Testis (tissue), 3 donors: ENCODE measurements around the gene TEX53. TPM values are rescaled to one million over a fixed set of nuclear protein-coding genes. Genes with fewer than 3 reads are reported as not detected.

Experiments used
- DNase-seq: peaks from one replicate; pipeline ENCODE4 v3.0.0-alpha.2; 2019
- H3K27ac ChIP-seq, 2 donors: fragments of 200-600 bp; sonication (generic); one replicate each; pipeline ENCODE4 v1.5.1; 2019
- H3K27me3 ChIP-seq: fragments of 200-600 bp; sonication (generic); one replicate; pipeline ENCODE4 v1.5.1; 2019
- H3K36me3 ChIP-seq: fragments of 200-600 bp; sonication (generic); one replicate; pipeline ENCODE4 v1.5.1; 2017; ENCODE audit warnings: low read depth; ENCODE audit errors: missing control alignments
- H3K4me1 ChIP-seq: fragments of 200-600 bp; sonication (generic); one replicate; pipeline ENCODE4 v1.5.1; 2019
- H3K4me3 ChIP-seq, 2 donors: fragments of 200-600 bp; sonication (generic); one replicate each; pipeline ENCODE4 v1.5.1; 2017 to 2019
- H3K9me3 ChIP-seq: fragments of 200-600 bp; sonication (generic); one replicate; pipeline ENCODE4 v1.5.1; 2017
- POLR2A ChIP-seq: fragments of 450-650 bp; IDR thresholded peaks from one replicate; pipeline ENCODE4 v1.6.1; 2017; ENCODE audit warnings: antibody characterized with exemption, mild to moderate bottlenecking, moderate library complexity
- WGBS, 2 donors: methylation state at CpG; one replicate each; pipeline ENCODE4 v1.1.5; 2018; 5-methylcytosine and 5-hydroxymethylcytosine counted together
- intact Hi-C: fragments of 100-400 bp; cut with DNase I; formaldehyde crosslinking; loops from one replicate; pipeline ENCODE4 v1.15.1; 2023; ENCODE audit warnings: low total_unique reads
- polyA plus RNA-seq: library from polyadenylated mRNA; stranded (reverse); fragments of 350-450 nt; fragmentation: Illumina TruSeq; extraction: RNeasy Lipid Tissue Mini Kit (QIAGEN cat#74804); gene quantifications from one replicate; pipeline ENCODE4 v1.2.3, GENCODE V29; 2014; ENCODE audit warnings: low read depth, low replicate concordance; ENCODE audit not compliant: insufficient read depth
- total RNA-seq, 2 donors: library from RNA; depleted of rRNA; stranded (reverse); fragments of >200 nt; gene quantifications; one replicate each; pipeline ENCODE4 v1.2.3, GENCODE V29; 2016
- TF ChIP-seq, protein P1 (sequence below), 3 experiments: fragments of 450-650 bp in 2 of 3; fragments of 200-600 bp in 1 of 3; sonication (generic) in 1 of 3; IDR thresholded peaks; one replicate each; pipeline ENCODE4 v1.5.1; 2016 to 2019; ENCODE audit warnings: antibody characterized with exemption in 3 of 3, mild to moderate bottlenecking in 2 of 3, moderate library complexity in 1 of 3

TEX53 gene
- total and polyA plus RNA-seq, 3 donors from 2014 or later: 13.4 to 68.8 (median 23.5) TPM

- DNase-seq: no peak
- no peaks in the 10 kb centered on the region for H3K36me3 ChIP-seq
- H3K27ac ChIP-seq: no peak overlapping the region
- intact Hi-C loops: no loop called here
- no peak overlapping the region for H3K4me3 ChIP-seq
- H3K4me1 ChIP-seq: no peaks in the 10 kb centered on the region
- TF ChIP-seq, protein P1, sequence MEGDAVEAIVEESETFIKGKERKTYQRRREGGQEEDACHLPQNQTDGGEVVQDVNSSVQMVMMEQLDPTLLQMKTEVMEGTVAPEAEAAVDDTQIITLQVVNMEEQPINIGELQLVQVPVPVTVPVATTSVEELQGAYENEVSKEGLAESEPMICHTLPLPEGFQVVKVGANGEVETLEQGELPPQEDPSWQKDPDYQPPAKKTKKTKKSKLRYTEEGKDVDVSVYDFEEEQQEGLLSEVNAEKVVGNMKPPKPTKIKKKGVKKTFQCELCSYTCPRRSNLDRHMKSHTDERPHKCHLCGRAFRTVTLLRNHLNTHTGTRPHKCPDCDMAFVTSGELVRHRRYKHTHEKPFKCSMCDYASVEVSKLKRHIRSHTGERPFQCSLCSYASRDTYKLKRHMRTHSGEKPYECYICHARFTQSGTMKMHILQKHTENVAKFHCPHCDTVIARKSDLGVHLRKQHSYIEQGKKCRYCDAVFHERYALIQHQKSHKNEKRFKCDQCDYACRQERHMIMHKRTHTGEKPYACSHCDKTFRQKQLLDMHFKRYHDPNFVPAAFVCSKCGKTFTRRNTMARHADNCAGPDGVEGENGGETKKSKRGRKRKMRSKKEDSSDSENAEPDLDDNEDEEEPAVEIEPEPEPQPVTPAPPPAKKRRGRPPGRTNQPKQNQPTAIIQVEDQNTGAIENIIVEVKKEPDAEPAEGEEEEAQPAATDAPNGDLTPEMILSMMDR (IDR thresholded peaks at IDR 0.05): no peak
- no peak for TF ChIP-seq POLR2A
- no peaks in the 10 kb centered on the region for H3K9me3 ChIP-seq
- H3K27me3 ChIP-seq: no peaks in the 10 kb centered on the region
Observed at GRCh38 chr9:114691956-114692295, 34.3 kb upstream of the TEX53 start.

DNA sequence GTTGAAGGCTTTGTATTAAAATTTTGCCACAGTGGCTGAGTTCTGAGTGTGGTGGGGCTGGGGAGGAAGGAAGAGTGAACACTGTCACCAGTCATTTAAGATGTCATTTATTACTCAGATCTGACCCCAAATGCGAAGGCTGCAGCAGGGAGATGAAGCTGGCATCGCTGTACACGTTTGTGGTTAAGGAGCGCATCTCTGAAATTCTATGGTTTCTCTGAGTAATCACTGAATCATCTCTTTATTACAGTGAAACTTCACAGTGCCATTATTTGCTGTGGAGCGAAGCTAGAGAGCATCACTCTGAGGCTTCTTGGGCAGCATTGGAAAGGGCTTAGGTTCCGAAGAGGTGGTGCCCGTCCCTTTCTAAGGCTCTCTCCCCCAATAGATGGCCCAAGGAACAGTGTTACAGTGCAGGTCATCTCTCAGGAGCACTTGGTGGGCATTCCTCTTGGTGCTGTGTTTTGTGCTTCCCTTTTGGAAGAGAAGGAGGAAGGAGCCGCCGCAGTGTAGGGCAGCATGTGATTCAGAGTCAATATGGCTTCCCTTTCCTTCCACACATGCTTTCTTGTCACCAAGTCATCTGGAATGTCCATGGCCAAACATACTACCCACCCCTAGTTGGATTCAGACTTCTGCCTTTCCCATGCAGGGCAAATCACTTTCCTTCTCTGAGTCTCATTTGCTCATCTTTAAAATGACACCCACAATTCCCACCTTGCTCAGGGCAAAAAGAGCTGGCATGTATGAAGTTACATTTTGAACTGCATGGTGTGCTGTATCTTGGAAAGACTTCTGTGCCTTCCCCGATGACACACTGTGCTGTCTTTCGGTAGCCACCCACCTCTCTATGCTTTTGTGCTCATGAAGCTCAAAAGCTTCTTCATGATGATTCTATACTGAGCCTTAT lies 33.7 kb upstream of the TEX53 start:
- Histone ChIP-seq H3K27ac (no peak overlapping the region), H3K27me3 (no peaks in the 10 kb centered on the region), H3K36me3 (no peaks in the 10 kb centered on the region), H3K4me1 (no peaks in the 10 kb centered on the region), H3K4me3 (no peak overlapping the region), H3K9me3 (no peaks in the 10 kb centered on the region)
- WGBS, 2 donors: 83 to 93% methylated on average over 11 of the region's 11 CpGs
- DNase-seq: no peak
- intact Hi-C loops: no loop called here
- TF ChIP-seq, protein P1 (IDR thresholded peaks at IDR 0.05): no peak
- no peak for TF ChIP-seq POLR2A

DNA sequence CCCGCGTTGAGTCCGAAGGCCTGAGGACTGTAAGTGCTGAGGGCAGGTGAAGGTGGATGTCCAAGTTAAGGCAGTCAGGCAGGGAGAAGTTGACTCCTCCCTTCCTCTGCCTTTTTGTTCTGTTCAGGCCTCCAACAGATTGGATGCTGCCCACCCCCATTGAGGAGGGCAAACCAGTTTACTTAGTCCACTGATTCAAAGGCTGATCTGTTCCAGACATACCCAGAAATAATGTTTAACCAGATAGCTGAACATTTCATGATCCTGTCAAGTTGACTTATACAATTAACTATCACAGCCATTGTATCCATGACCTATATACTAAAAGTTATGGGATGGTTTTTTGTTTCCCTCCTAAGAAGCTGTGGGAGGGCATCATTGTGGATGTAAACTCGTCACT lies 32.7 kb upstream of the TEX53 start:
- H3K27me3 ChIP-seq: no peaks in the 10 kb centered on the region
- TF ChIP-seq, protein P1 (IDR thresholded peaks at IDR 0.05): no peak
- TF ChIP-seq POLR2A: no peak
- H3K4me1 ChIP-seq: no peaks in the 10 kb centered on the region
- H3K4me3 ChIP-seq: no peak overlapping the region
- intact Hi-C loops: no loop called here
- 94% methylated on average over 4 of the region's 4 CpGs for WGBS, 2 donors
- H3K36me3 ChIP-seq: no peaks in the 10 kb centered on the region
- no peak for DNase-seq
- H3K27ac ChIP-seq: no peak overlapping the region
- no peaks in the 10 kb centered on the region for H3K9me3 ChIP-seq

DNA sequence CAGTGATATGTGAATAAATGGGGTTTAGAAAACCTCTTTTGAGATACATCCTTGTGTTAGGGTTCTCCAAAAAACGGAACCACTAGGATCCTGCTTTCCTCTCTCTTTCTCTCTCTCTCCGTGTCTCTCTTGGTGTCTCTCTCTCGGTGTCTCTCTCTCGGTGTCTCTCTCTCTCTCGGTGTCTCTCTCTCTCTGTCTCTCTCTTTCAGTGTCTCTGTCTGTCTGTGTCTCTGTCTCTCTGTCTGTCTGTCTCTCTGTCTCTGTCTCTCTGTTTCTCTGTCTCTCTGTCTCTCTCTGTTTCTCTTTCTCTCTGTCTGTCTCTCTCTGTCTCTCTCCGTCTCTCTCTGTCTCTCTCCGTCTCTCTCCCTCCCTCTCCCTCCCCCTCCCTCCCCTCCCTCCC lies 32.2 kb upstream of the TEX53 start:
- H3K4me1 ChIP-seq: no peaks in the 10 kb centered on the region
- H3K36me3 ChIP-seq: no peaks in the 10 kb centered on the region
- H3K27ac ChIP-seq: no peak overlapping the region
- no peaks in the 10 kb centered on the region for H3K27me3 ChIP-seq
- 92% methylated on average over 7 of the region's 7 CpGs for WGBS, 2 donors
- intact Hi-C loops: no loop called here
- H3K9me3 ChIP-seq: no peaks in the 10 kb centered on the region
- DNase-seq: no peak
- no peak overlapping the region for H3K4me3 ChIP-seq
- TF ChIP-seq, protein P1 (IDR thresholded peaks at IDR 0.05): no peak
- no peak for TF ChIP-seq POLR2A
